HL-60 (cell line): ENCODE measurements around the gene C15orf40.

ENCODE experiments used
- DNase-seq, 2 experiments: peaks; one replicate each; pipeline ENCODE4 v3.0.0-alpha.2; 2010 to 2020; ENCODE audit warnings: low read depth in 1 of 2, low spot score in 1 of 2
- H3K27ac ChIP-seq: fragments of 250-450 bp; sonication (Bioruptor Pico); replicated peaks from 2 replicates; pipeline ENCODE4 v1.5.1; 2020; ENCODE audit warnings: mild to moderate bottlenecking, moderate library complexity
- H3K27me3 ChIP-seq: fragments of 250-450 bp; sonication (Bioruptor Pico); 2 replicates; pipeline ENCODE4 v1.5.1; 2021; ENCODE audit warnings: mild to moderate bottlenecking, moderate library complexity; ENCODE audit not compliant: insufficient read depth, poor library complexity, severe bottlenecking
- H3K4me3 ChIP-seq: replicated peaks from 2 replicates; pipeline ENCODE4 v1.5.1; 2011; ENCODE audit warnings: mild to moderate bottlenecking, control low read depth, low read length; ENCODE audit not compliant: insufficient read depth
- GABPA ChIP-seq: IDR thresholded peaks from 2 replicates; pipeline ENCODE4 v1.6.1; 2012; ENCODE audit warnings: low read depth
- POLR2AphosphoS5 ChIP-seq: IDR thresholded peaks from 2 replicates; pipeline ENCODE4 v1.6.1; 2012; ENCODE audit warnings: low read depth
- REST ChIP-seq: IDR thresholded peaks from 2 replicates; pipeline ENCODE4 v1.6.1; 2012; ENCODE audit warnings: low read depth; ENCODE audit not compliant: insufficient replicate concordance
- SPI1 ChIP-seq: IDR thresholded peaks from 2 replicates; pipeline ENCODE4 v1.6.1; 2012; ENCODE audit warnings: low read depth, mild to moderate bottlenecking, borderline replicate concordance
- TF ChIP-seq, protein P1 (sequence below): IDR thresholded peaks from one replicate; pipeline ENCODE4 v1.5.1; 2011; ENCODE audit warnings: low read length, control low read depth, inconsistent platforms; ENCODE audit not compliant: insufficient read depth

Gene C15orf40

DNA sequence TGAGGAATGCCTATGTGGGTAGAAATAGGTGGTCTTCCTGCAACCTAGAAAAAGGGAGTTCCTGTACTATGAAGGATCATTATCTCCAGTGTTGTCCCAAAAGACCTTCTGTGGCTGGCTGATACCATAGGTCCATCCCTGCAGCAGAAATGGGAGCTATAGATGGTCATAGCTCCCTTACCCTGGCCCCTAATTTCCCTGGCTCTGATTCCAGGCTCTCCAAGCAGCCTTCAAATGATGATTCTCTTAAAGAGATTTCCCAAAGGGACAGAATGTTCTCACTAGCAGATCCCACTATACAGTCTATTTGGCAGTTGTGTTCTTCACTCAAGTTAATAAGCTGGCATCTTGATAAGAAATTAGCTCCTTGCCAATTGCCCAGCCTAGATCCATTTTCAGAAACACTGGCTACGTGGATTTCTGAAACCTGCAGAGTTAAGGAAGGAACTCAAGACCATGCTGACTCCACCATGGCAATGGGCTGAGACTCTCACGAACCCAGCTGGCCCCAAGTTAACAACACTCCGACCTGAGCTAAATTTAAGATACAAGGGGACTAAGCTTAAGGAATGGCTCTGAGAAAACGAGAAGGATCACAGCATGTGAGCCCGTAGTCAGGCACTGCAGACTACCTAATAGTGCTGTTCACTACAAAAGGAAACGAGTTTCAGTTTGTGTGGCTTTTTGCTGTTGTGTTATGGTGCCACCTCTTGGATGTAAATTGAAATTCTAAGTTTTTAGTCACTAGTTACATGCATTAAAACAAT is 11.4 kb downstream of the C15orf40 start:
- peak in 1 of 2 experiments; percentile 46 for DNase-seq
- Histone ChIP-seq H3K27ac (peak overlapping the region; percentile 20; the same call in 1 of the 2 replicates), H3K27me3 (no peaks in the 10 kb centered on the region), H3K4me3 (peak overlapping the region; percentile 30)
- no peak for TF ChIP-seq GABPA
- TF ChIP-seq POLR2AphosphoS5, result no peak
- no peak for TF ChIP-seq REST
- TF ChIP-seq, protein P1, sequence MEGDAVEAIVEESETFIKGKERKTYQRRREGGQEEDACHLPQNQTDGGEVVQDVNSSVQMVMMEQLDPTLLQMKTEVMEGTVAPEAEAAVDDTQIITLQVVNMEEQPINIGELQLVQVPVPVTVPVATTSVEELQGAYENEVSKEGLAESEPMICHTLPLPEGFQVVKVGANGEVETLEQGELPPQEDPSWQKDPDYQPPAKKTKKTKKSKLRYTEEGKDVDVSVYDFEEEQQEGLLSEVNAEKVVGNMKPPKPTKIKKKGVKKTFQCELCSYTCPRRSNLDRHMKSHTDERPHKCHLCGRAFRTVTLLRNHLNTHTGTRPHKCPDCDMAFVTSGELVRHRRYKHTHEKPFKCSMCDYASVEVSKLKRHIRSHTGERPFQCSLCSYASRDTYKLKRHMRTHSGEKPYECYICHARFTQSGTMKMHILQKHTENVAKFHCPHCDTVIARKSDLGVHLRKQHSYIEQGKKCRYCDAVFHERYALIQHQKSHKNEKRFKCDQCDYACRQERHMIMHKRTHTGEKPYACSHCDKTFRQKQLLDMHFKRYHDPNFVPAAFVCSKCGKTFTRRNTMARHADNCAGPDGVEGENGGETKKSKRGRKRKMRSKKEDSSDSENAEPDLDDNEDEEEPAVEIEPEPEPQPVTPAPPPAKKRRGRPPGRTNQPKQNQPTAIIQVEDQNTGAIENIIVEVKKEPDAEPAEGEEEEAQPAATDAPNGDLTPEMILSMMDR, result no peak
- TF ChIP-seq SPI1, result no peak

DNA sequence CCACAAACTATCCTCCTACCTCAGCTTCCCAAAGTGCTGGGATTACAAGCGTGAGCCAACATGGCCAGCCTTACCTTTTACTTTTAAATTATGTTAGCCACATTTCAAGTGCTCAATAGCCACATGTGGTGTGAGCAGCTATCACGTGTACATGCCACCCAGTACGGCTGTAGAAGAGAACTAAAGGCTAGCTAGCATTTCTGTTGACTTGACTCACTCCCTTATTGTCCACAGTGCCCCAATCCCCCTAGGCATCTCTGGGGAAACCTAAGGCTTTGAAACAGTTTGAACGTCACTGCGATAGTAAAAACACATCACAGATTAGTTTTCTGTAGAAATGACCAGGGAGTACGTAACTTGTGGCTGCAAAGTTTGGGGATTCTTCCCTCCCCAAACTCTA is 12.0 kb downstream of the C15orf40 start:
- H3K27ac ChIP-seq, result no peak overlapping the region
- TF ChIP-seq, protein P1, result no peak
- TF ChIP-seq REST (no peak), SPI1 (no peak), GABPA (no peak), POLR2AphosphoS5 (no peak)
- H3K27me3 ChIP-seq, result no peaks in the 10 kb centered on the region
- no peak overlapping the region for H3K4me3 ChIP-seq
- no peak for DNase-seq

DNA sequence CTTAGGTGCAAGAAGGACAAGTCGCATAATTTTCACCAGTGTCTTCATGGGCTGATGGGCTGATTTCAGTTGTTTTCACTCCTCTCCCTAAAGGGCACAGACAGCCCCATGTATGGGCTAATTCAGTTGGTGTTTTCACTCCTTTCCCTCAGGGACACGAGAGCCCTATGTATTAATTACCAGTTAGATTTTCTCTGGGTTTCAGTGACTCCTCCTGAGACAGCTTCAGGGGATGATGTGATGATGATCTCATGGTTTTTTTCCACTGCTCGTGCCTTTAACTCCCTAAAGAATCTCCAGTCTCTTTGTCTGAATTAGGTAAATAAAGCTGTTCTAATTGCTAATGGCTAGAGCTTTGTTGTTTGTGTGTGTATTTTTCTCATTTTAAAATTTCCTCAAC is 15.5 kb downstream of the C15orf40 start:
- no peak for DNase-seq
- TF ChIP-seq SPI1 (no peak), POLR2AphosphoS5 (no peak), GABPA (no peak), REST (no peak)
- TF ChIP-seq, protein P1, result no peak
- Histone ChIP-seq H3K27ac (no peak overlapping the region), H3K4me3 (no peak overlapping the region), H3K27me3 (no peaks in the 10 kb centered on the region)
